HL-60 (cell line): ENCODE data around the gene USP10.
"Not testable (repeated sequence)": the region's sequence is repeated elsewhere in the genome, so short reads cannot be mapped to it uniquely, and the experiment has no call there.

Source experiments
- DNase-seq, 2 experiments: peaks; one replicate each; pipeline ENCODE4 v3.0.0-alpha.2; 2010 to 2020; ENCODE audit warnings: low read depth in 1 of 2, low spot score in 1 of 2
- H3K27ac ChIP-seq: fragments of 250-450 bp; sonication (Bioruptor Pico); replicated peaks from 2 replicates; pipeline ENCODE4 v1.5.1; 2020; ENCODE audit warnings: mild to moderate bottlenecking, moderate library complexity
- H3K27me3 ChIP-seq: fragments of 250-450 bp; sonication (Bioruptor Pico); 2 replicates; pipeline ENCODE4 v1.5.1; 2021; ENCODE audit warnings: mild to moderate bottlenecking, moderate library complexity; ENCODE audit not compliant: insufficient read depth, poor library complexity, severe bottlenecking
- H3K4me3 ChIP-seq: replicated peaks from 2 replicates; pipeline ENCODE4 v1.5.1; 2011; ENCODE audit warnings: mild to moderate bottlenecking, control low read depth, low read length; ENCODE audit not compliant: insufficient read depth
- CTCF ChIP-seq: IDR thresholded peaks from one replicate; pipeline ENCODE4 v1.5.1; 2011; ENCODE audit warnings: low read length, control low read depth, inconsistent platforms; ENCODE audit not compliant: insufficient read depth
- GABPA ChIP-seq: IDR thresholded peaks from 2 replicates; pipeline ENCODE4 v1.6.1; 2012; ENCODE audit warnings: low read depth
- POLR2AphosphoS5 ChIP-seq: IDR thresholded peaks from 2 replicates; pipeline ENCODE4 v1.6.1; 2012; ENCODE audit warnings: low read depth
- REST ChIP-seq: IDR thresholded peaks from 2 replicates; pipeline ENCODE4 v1.6.1; 2012; ENCODE audit warnings: low read depth; ENCODE audit not compliant: insufficient replicate concordance
- SPI1 ChIP-seq: IDR thresholded peaks from 2 replicates; pipeline ENCODE4 v1.6.1; 2012; ENCODE audit warnings: low read depth, mild to moderate bottlenecking, borderline replicate concordance

USP10 gene

GRCh38 chr16:84689111-84689510 is 10.7 kb upstream of the USP10 start:
- H3K27me3 ChIP-seq, result no peaks in the 10 kb centered on the region
- H3K4me3 ChIP-seq, result no peak overlapping the region
- TF ChIP-seq CTCF (no peak), SPI1 (no peak), GABPA (no peak), POLR2AphosphoS5 (no peak), REST (no peak)
- DNase-seq, result no peak
- no peak overlapping the region for H3K27ac ChIP-seq

- DNase-seq, result no peak
- TF ChIP-seq REST, result no peak
- Histone ChIP-seq H3K27ac (no peak overlapping the region), H3K4me3 (no peak overlapping the region), H3K27me3 (no peaks in the 10 kb centered on the region)
Measured at GRCh38 chr16:84690088-84690819, 9.5 kb upstream of the USP10 start.

- peak; percentile 57 to 70 for DNase-seq
- no peaks in the 10 kb centered on the region for H3K27me3 ChIP-seq
- peak overlapping the region; percentile 60 for H3K27ac ChIP-seq
- TF ChIP-seq POLR2AphosphoS5 (no peak), SPI1 (peak; percentile 84), GABPA (peak; percentile 45; the same call in 1 of the 2 replicates), REST (no peak), CTCF (no peak)
- H3K4me3 ChIP-seq, result no peak overlapping the region
Measured at GRCh38 chr16:84692451-84693214, 7.2 kb upstream of the USP10 start.

- H3K27ac ChIP-seq, H3K27me3 ChIP-seq, DNase-seq, H3K4me3 ChIP-seq: not testable (repeated sequence)
Measured at GRCh38 chr16:84693869-84694268, 5.9 kb upstream of the USP10 start.
